Neural progenitor cell (in vitro differentiated cells): ENCODE data around the gene SCN8A. TPM values are rescaled to one million over a fixed set of nuclear protein-coding genes. Genes with fewer than 3 reads are reported as not detected.
"Not testable (repeated sequence)": the region's sequence is repeated elsewhere in the genome, so short reads cannot be mapped to it uniquely, and the experiment has no call there.

Source experiments
- DNase-seq: peaks from one replicate; pipeline ENCODE4 v3.0.0-alpha.2; 2016; ENCODE audit warnings: low spot score
- H2AFZ ChIP-seq: fragments of 200-600 bp; sonication (generic); replicated peaks from 2 replicates; pipeline ENCODE4 v1.6.1; 2016; ENCODE audit warnings: antibody characterized with exemption
- H3F3A ChIP-seq: fragments of 200-600 bp; sonication (generic); 2 replicates; pipeline ENCODE4 v1.6.1; 2016; ENCODE audit warnings: antibody characterized with exemption, low read depth
- H3K27ac ChIP-seq: fragments of 200-600 bp; sonication (generic); 2 replicates; pipeline ENCODE4 v1.5.1; 2016; ENCODE audit warnings: mild to moderate bottlenecking
- H3K27me3 ChIP-seq: fragments of 200-600 bp; sonication (generic); 2 replicates; pipeline ENCODE4 v1.6.1; 2016; ENCODE audit warnings: mild to moderate bottlenecking, moderate library complexity
- H3K36me3 ChIP-seq: fragments of 200-600 bp; sonication (generic); 2 replicates; pipeline ENCODE4 v1.5.1; 2016
- H3K4me1 ChIP-seq: fragments of 200-600 bp; sonication (generic); 2 replicates; pipeline ENCODE4 v1.6.1; 2016; ENCODE audit warnings: mixed run types
- H3K4me2 ChIP-seq: fragments of 200-600 bp; sonication (generic); 2 replicates; pipeline ENCODE4 v1.6.1; 2016
- H3K4me3 ChIP-seq: fragments of 200-600 bp; sonication (generic); 2 replicates; pipeline ENCODE4 v1.5.1; 2016
- H3K79me2 ChIP-seq: fragments of 200-600 bp; sonication (generic); 2 replicates; pipeline ENCODE4 v1.6.1; 2016; ENCODE audit warnings: low read depth
- H3K9ac ChIP-seq: fragments of 200-600 bp; sonication (generic); 2 replicates; pipeline ENCODE4 v1.6.1; 2016
- H3K9me3 ChIP-seq: fragments of 200-600 bp; sonication (generic); 2 replicates; pipeline ENCODE4 v1.5.1; 2016; ENCODE audit warnings: low read depth
- H4K20me1 ChIP-seq: fragments of 200-600 bp; sonication (generic); 2 replicates; pipeline ENCODE4 v1.6.1; 2016; ENCODE audit warnings: low read depth
- H3K27ac Mint-ChIP-seq: 3 replicates; pipeline ENCODE4 v1.8.0; 2021; ENCODE audit warnings: mixed read lengths
- H3K27me3 Mint-ChIP-seq: 2 replicates; pipeline ENCODE4 v1.8.0; 2022; ENCODE audit warnings: low read depth, mild to moderate bottlenecking, inconsistent platforms, moderate library complexity, mixed read lengths; ENCODE audit not compliant: insufficient read depth
- H3K36me3 Mint-ChIP-seq: 3 replicates; pipeline ENCODE4 v1.8.0; 2021; ENCODE audit warnings: mixed read lengths
- H3K4me1 Mint-ChIP-seq: 3 replicates; pipeline ENCODE4 v1.8.0; 2021; ENCODE audit warnings: mixed read lengths
- H3K4me3 Mint-ChIP-seq: 3 replicates; pipeline ENCODE4 v1.8.0; 2021; ENCODE audit warnings: mild to moderate bottlenecking, moderate library complexity, mixed read lengths
- H3K9me3 Mint-ChIP-seq: 3 replicates; pipeline ENCODE4 v1.8.0; 2020; ENCODE audit warnings: mixed read lengths
- EZH2 ChIP-seq: fragments of 200-600 bp; sonication (generic); IDR thresholded peaks from 2 replicates; pipeline ENCODE4 v1.6.1; 2017; ENCODE audit warnings: antibody characterized with exemption, mild to moderate bottlenecking, moderate library complexity
- EZH2phosphoT487 ChIP-seq: fragments of 200-600 bp; sonication (generic); IDR thresholded peaks from 2 replicates; pipeline ENCODE4 v1.6.1; 2017; ENCODE audit warnings: antibody characterized with exemption
- total RNA-seq: library from RNA; depleted of rRNA; stranded (reverse); fragments of >200 nt; gene quantifications from 2 replicates; pipeline ENCODE4 v1.2.3, GENCODE V29; 2015; ENCODE audit warnings: low replicate concordance
- TF ChIP-seq, protein P1 (sequence below): fragments of 200-600 bp; sonication (generic); IDR thresholded peaks from 2 replicates; pipeline ENCODE4 v1.5.1; 2017; ENCODE audit warnings: antibody characterized with exemption, mild to moderate bottlenecking

SCN8A gene
- total RNA-seq, 1 donor from 2014 or later = 14.2 TPM

DNA sequence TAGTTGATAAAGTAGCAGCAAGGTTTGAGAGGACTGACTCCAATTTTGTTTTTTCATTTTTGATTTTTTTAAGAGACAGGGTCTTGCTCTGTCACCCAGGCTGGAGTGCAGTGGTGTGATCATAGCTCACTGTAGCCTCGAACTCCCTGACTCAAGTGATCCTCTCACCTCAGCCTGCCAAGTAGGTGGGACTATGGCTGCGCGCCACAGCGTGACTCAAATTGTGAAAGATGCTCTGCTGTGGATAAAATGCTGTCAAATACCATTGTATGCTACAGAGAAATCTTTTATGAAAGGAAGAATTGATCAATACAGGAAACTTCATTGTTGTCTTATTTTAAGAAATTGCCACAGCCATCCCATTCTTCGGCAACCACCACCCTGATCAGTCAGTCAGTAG lies 48.3 kb downstream of the SCN8A start:
- TF ChIP-seq EZH2 (no peak), EZH2phosphoT487 (no peak)
- TF ChIP-seq, protein P1, sequence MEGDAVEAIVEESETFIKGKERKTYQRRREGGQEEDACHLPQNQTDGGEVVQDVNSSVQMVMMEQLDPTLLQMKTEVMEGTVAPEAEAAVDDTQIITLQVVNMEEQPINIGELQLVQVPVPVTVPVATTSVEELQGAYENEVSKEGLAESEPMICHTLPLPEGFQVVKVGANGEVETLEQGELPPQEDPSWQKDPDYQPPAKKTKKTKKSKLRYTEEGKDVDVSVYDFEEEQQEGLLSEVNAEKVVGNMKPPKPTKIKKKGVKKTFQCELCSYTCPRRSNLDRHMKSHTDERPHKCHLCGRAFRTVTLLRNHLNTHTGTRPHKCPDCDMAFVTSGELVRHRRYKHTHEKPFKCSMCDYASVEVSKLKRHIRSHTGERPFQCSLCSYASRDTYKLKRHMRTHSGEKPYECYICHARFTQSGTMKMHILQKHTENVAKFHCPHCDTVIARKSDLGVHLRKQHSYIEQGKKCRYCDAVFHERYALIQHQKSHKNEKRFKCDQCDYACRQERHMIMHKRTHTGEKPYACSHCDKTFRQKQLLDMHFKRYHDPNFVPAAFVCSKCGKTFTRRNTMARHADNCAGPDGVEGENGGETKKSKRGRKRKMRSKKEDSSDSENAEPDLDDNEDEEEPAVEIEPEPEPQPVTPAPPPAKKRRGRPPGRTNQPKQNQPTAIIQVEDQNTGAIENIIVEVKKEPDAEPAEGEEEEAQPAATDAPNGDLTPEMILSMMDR = no peak
- no peak overlapping the region for H3K4me2 ChIP-seq
- H3K79me2 ChIP-seq = peaks cover 9% of the 10 kb centered on the region
- no peak overlapping the region for H3K27ac ChIP-seq
- Mint-ChIP-seq H3K9me3 (peaks cover 61% of the 10 kb centered on the region), H3K27me3 (peaks cover 3% of the 10 kb centered on the region), H3K27ac (no peak overlapping the region), H3K4me1 (peaks cover 10% of the 10 kb centered on the region), H3K4me3 (no peak overlapping the region), H3K36me3 (peaks cover 39% of the 10 kb centered on the region)
- no peak overlapping the region for H3K4me3 ChIP-seq
- no peak overlapping the region for H3K9ac ChIP-seq
- H3K36me3 ChIP-seq = no peaks in the 10 kb centered on the region
- H3F3A ChIP-seq = no peaks in the 10 kb centered on the region
- peaks cover 5% of the 10 kb centered on the region for H3K4me1 ChIP-seq
- no peak for DNase-seq
- no peaks in the 10 kb centered on the region for H3K9me3 ChIP-seq
- H2AFZ ChIP-seq = no peak overlapping the region
- no peaks in the 10 kb centered on the region for H4K20me1 ChIP-seq
- no peaks in the 10 kb centered on the region for H3K27me3 ChIP-seq

DNA sequence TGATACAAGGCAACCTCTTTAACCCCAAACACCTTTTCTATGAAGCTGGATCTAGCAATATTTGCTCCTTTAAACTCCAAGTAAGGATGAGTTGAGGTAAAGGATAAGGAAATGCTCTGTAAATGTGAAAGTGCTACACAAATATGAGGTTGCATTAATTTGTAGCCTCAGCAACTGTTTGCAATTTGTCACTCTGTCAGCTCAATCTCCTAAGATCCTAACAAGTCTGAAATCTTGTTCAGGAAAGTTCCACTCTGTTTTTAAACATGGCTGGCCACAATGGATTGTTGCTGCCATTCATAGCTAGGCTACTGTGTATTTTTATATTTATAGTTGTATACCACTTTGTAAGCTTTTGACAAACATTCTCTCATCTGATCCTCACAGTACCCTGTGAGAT lies 51.3 kb downstream of the SCN8A start:
- H3K4me2 ChIP-seq = no peak overlapping the region
- Mint-ChIP-seq H3K27ac (no peak overlapping the region), H3K4me1 (peaks cover 10% of the 10 kb centered on the region), H3K9me3 (peaks cover 46% of the 10 kb centered on the region), H3K4me3 (no peak overlapping the region), H3K27me3 (peaks cover 3% of the 10 kb centered on the region), H3K36me3 (peaks cover 41% of the 10 kb centered on the region)
- no peaks in the 10 kb centered on the region for H4K20me1 ChIP-seq
- H3K27ac ChIP-seq = no peak overlapping the region
- H3K27me3 ChIP-seq = no peaks in the 10 kb centered on the region
- no peak for DNase-seq
- H3K9ac ChIP-seq = no peak overlapping the region
- H2AFZ ChIP-seq = no peak overlapping the region
- TF ChIP-seq, protein P1 = no peak
- TF ChIP-seq EZH2 = no peak
- no peak for TF ChIP-seq EZH2phosphoT487
- H3K36me3 ChIP-seq = no peaks in the 10 kb centered on the region
- no peaks in the 10 kb centered on the region for H3F3A ChIP-seq
- no peaks in the 10 kb centered on the region for H3K9me3 ChIP-seq
- no peaks in the 10 kb centered on the region for H3K79me2 ChIP-seq
- H3K4me1 ChIP-seq = peaks cover 5% of the 10 kb centered on the region
- H3K4me3 ChIP-seq = no peak overlapping the region

DNA sequence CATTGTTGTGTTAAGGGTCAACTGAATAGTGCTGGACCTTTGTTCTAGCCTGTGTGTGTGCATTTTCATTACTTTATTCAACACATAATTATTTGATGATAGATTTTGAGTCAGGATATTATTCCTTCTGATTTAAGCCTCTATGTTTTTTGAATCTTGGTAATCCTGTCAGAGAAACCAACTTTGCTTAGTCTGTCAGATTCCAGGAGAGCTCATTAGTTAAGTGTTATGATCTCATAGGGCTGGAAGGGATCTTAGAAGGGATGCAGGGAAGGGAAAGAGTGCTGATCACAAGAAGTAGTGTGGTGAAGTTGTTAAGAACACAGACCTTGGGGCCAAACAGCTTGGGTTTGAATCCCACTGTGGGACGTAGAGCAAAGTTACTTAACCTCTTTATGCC lies 52.9 kb downstream of the SCN8A start:
- H3K27me3 ChIP-seq = no peaks in the 10 kb centered on the region
- TF ChIP-seq EZH2phosphoT487 (no peak), EZH2 (no peak)
- TF ChIP-seq, protein P1 = no peak
- H3K9ac ChIP-seq = no peak overlapping the region
- no peaks in the 10 kb centered on the region for H3K79me2 ChIP-seq
- H3K4me1 Mint-ChIP-seq = peaks cover 10% of the 10 kb centered on the region
- H3K4me2 ChIP-seq = no peak overlapping the region
- no peak overlapping the region for H2AFZ ChIP-seq
- no peak overlapping the region for H3K27ac ChIP-seq
- peaks cover 6% of the 10 kb centered on the region for H3K27me3 Mint-ChIP-seq
- H4K20me1 ChIP-seq = no peaks in the 10 kb centered on the region
- H3K9me3 Mint-ChIP-seq = peaks cover 35% of the 10 kb centered on the region
- H3F3A ChIP-seq = no peaks in the 10 kb centered on the region
- H3K36me3 ChIP-seq = no peaks in the 10 kb centered on the region
- H3K27ac Mint-ChIP-seq = no peak overlapping the region
- DNase-seq = no peak
- peaks cover 5% of the 10 kb centered on the region for H3K4me1 ChIP-seq
- no peaks in the 10 kb centered on the region for H3K9me3 ChIP-seq
- H3K36me3 Mint-ChIP-seq = peaks cover 36% of the 10 kb centered on the region
- H3K4me3 ChIP-seq = no peak overlapping the region
- H3K4me3 Mint-ChIP-seq = no peak overlapping the region

DNA sequence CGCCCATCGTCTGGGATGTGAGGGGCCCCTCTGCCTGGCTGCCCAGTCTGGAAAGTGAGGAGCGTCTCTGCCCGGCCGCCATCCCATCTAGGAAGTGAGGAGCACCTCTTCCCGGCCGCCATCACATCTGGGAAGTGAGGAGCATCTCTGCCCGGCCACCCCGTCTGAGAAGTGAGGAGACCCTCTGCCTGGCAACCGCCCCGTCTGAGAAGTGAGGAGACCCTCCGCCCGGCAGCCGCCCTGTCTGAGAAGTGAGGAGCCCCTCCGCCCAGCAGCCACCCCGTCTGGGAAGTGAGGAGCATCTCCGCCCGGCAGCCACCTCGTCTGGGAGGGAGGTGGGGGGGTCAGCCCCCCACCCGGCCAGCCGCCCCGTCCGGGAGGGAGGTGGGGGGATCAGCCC lies 53.7 kb downstream of the SCN8A start:
- peaks cover 10% of the 10 kb centered on the region for H3K4me1 Mint-ChIP-seq
- not testable (repeated sequence) for H3K27ac Mint-ChIP-seq, H3K4me2 ChIP-seq, H3F3A ChIP-seq, H4K20me1 ChIP-seq, H3K27me3 ChIP-seq, DNase-seq, H3K36me3 ChIP-seq, H3K4me3 Mint-ChIP-seq, H2AFZ ChIP-seq, H3K4me3 ChIP-seq, H3K27me3 Mint-ChIP-seq, H3K27ac ChIP-seq, H3K4me1 ChIP-seq, H3K79me2 ChIP-seq, H3K9ac ChIP-seq, H3K9me3 ChIP-seq
- peaks cover 35% of the 10 kb centered on the region for H3K9me3 Mint-ChIP-seq
- H3K36me3 Mint-ChIP-seq = peaks cover 39% of the 10 kb centered on the region
